Kidney (tissue), 14 donors: Measurements from ENCODE around the gene NPFFR1. TPM values are rescaled to one million over a fixed set of nuclear protein-coding genes. Genes with fewer than 3 reads are reported as not detected.
A peak's percentile ranks its signal among the peaks of the same experiment; 100 is the strongest.

Experiments
- DNase-seq, 5 donors: peaks; one replicate each; pipeline ENCODE4 v3.0.0-alpha.2; 2013 to 2020
- FAIRE-seq: peaks from 2 replicates; lab custom pipeline; 2012; peaks lifted over from hg19 to GRCh38; lab: Jason Lieb, UNC
- H3K27ac ChIP-seq, 2 donors: one replicate each; pipeline ENCODE4 v1.7.0; 2013; ENCODE audit warnings: low read depth in 2 of 2, low read length in 2 of 2, inconsistent platforms in 1 of 2
- H3K27me3 ChIP-seq: one replicate; pipeline ENCODE4 v1.7.1; 2013; ENCODE audit warnings: low read length, inconsistent platforms; ENCODE audit not compliant: control insufficient read depth, insufficient read depth
- H3K36me3 ChIP-seq, 3 donors: one replicate each; pipeline versions ENCODE4 v1.7.0 to v1.7.1; 2013; ENCODE audit warnings: low read length in 3 of 3, control low read depth in 1 of 3, inconsistent platforms in 1 of 3; ENCODE audit not compliant: insufficient read depth in 3 of 3, control insufficient read depth in 2 of 3
- H3K4me1 ChIP-seq, 3 donors: one replicate each; pipeline versions ENCODE4 v1.7.0 to v1.7.1; 2013; ENCODE audit warnings: low read length in 3 of 3, inconsistent platforms in 1 of 3, low read depth in 1 of 3; ENCODE audit not compliant: control insufficient read depth in 2 of 3, insufficient read depth in 2 of 3
- H3K4me3 ChIP-seq, 3 donors: one replicate each; pipeline versions ENCODE4 v1.7.0 to v1.8.1; 2013; ENCODE audit warnings: low read length in 3 of 3, control low read depth in 1 of 3, inconsistent platforms in 1 of 3
- H3K9ac ChIP-seq, 3 donors: one replicate each; pipeline versions ENCODE4 v1.7.0 to v1.7.1; 2013; ENCODE audit warnings: low read length in 3 of 3, control low read depth in 1 of 3, inconsistent platforms in 1 of 3
- H3K9me3 ChIP-seq, 3 donors: one replicate each; pipeline versions ENCODE4 v1.7.0 to v1.7.1; 2013; ENCODE audit warnings: low read length in 3 of 3, control low read depth in 1 of 3, inconsistent platforms in 1 of 3; ENCODE audit not compliant: control insufficient read depth in 2 of 3, insufficient read depth in 1 of 3
- CTCF ChIP-seq: IDR thresholded peaks from 3 replicates; pipeline ENCODE4 v1.5.1; 2012; ENCODE audit warnings: mild to moderate bottlenecking, moderate library complexity, borderline replicate concordance; ENCODE audit not compliant: insufficient read depth; ENCODE audit errors: extremely low read depth
- intact Hi-C: fragments of 100-400 bp; cut with DNase I; formaldehyde crosslinking; loops from one replicate; pipeline ENCODE4 v1.11.1; 2022
- polyA plus RNA-seq: library from polyadenylated mRNA; stranded (reverse); fragments of 350-450 nt; fragmentation: Illumina TruSeq; extraction: RNeasy Lipid Tissue Mini Kit (QIAGEN cat#74804); gene quantifications from one replicate; pipeline ENCODE4 v1.2.3, GENCODE V29; 2014; ENCODE audit warnings: low read depth, low replicate concordance; ENCODE audit not compliant: insufficient read depth
- total RNA-seq: library from RNA; stranded (reverse); fragmentation: NEBNext Ultra II Directional; extraction: Animal tissue kit (Norgen Biotek cat#: 25700); gene quantifications from one replicate; pipeline ENCODE4 v1.2.1, GENCODE V29; 2021
- donor health status: control.
- donor health status: control.
- donor health status: control.
- donor health status: control.
- donor health status: control.
- donor health status: DM: yes; HTN: yes; CAD: no.
- donor health status: Normal renal cell carcinoma (clear cell type).

The NPFFR1 gene
- total and polyA plus RNA-seq, 2 donors from 2014 or later, result 0.09 TPM; not detected in 1

DNA sequence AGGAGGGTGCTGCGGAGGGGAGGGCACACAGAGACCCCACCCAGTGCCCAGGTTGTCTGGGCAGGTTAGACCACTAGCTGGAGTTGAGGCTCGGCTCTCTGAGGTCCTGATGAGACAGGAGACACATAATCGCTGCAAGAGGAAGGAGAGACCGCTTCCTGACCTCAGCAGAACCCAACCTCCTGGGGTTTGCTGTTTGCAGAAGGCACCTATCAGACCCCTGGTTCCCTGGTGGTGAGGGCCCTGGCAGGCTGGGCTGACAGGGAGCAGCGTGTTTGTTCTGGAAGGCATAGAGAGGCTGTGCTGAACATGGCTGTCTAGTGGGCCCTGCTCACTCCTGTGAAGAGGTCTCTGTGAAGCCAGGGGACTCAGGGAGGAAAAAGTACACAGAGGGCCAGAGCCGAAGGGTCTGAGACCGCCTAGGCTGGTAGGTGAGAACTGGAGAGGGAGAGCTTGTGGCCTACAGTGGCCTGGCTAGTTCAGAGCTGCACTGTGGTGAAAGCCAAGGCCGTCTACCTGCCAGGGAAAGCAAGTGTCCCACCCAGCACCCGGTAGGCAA is 39.4 kb upstream of the NPFFR1 start:
- FAIRE-seq (no peak), DNase-seq (peak in 1 of 5 donors; percentile 51)
- Histone ChIP-seq H3K4me1 (peaks cover 0 to 3% (median 0%) of the 10 kb centered on the region in 3 donors), H3K4me3 (no peak overlapping the region), H3K9ac (no peak overlapping the region), H3K27me3 (no peaks in the 10 kb centered on the region), H3K9me3 (no peaks in the 10 kb centered on the region), H3K27ac (no peak overlapping the region), H3K36me3 (no peaks in the 10 kb centered on the region)
- intact Hi-C loops, result no loop called here
- TF ChIP-seq CTCF, result no peak

GRCh38 chr10:70321897-70322890 is 38.4 kb upstream of the NPFFR1 start:
- H3K36me3 ChIP-seq, result no peaks in the 10 kb centered on the region
- no peak for DNase-seq
- H3K9ac ChIP-seq, result no peak overlapping the region
- H3K9me3 ChIP-seq, result no peaks in the 10 kb centered on the region
- no peak for TF ChIP-seq CTCF
- H3K4me1 ChIP-seq, result peaks cover 0 to 3% (median 0%) of the 10 kb centered on the region in 3 donors
- no peak for FAIRE-seq
- H3K27me3 ChIP-seq, result no peaks in the 10 kb centered on the region
- no peak overlapping the region for H3K27ac ChIP-seq
- no peak overlapping the region for H3K4me3 ChIP-seq
- intact Hi-C loops, result no loop called here

GRCh38 chr10:70321233-70321632 is 37.4 kb upstream of the NPFFR1 start:
- TF ChIP-seq CTCF, result no peak

More at GRCh38 chr10:70321233-70321632, 37.4 kb upstream of the NPFFR1 start:
- H3K27me3 ChIP-seq, result no peaks in the 10 kb centered on the region
- H3K4me3 ChIP-seq, result no peak overlapping the region
- intact Hi-C loops, result no loop called here
- no peaks in the 10 kb centered on the region for H3K36me3 ChIP-seq
- FAIRE-seq (no peak), DNase-seq (no peak)
- H3K27ac ChIP-seq, result no peak overlapping the region
- H3K9me3 ChIP-seq, result no peaks in the 10 kb centered on the region
- no peak overlapping the region for H3K9ac ChIP-seq
- H3K4me1 ChIP-seq, result peaks cover 0 to 3% (median 0%) of the 10 kb centered on the region in 3 donors
